Measurements from ENCODE around the gene EHMT1. TPM values are rescaled to one million over a fixed set of nuclear protein-coding genes. Genes with fewer than 3 reads are reported as not detected.

Gene EHMT1
- polyA plus RNA-seq, 3 donors: 10.1 to 46.5 (median 15.0) TPM

DNA sequence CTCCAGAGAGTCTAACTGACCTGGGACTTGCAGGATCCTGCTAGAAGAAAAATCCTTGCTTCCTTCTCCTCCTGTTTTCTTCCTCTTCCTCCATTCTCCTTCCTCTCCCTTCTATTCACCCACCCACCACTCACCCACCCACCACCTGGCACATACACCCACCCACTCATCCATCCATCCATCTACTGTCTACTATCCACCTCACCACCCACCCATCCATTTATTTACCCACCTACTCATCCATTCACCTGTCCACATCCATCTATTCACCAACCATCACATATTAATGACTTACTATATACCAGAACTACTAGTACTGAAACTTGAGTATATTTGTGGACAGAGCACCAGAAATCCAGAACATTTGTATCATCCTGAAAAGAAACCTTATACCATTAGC, 49.4 kb downstream of the EHMT1 start:
- Mint-ChIP-seq H3K4me1 (peaks cover 31% of the 10 kb centered on the region), H3K9me3 (no peaks in the 10 kb centered on the region), H3K27me3 (ENCODE audit: low read depth in 3 of 3) (peaks cover 0 to 4% (median 0%) of the 10 kb centered on the region in 3 donors), H3K4me3 (no peak overlapping the region), H3K36me3 (peaks cover 27 to 48% of the 10 kb centered on the region in 2 donors), H3K27ac (peak overlapping the region in 2 of 7 donors; percentile 3)
- Histone ChIP-seq H3K4me1 (ENCODE audit: control insufficient read depth in 1 of 2, insufficient read depth in 2 of 2, low read length in 2 of 2) (peaks cover 0 to 11% of the 10 kb centered on the region in 2 donors), H3K9me3 (replicated peaks in 1 of 2; ENCODE audit: control insufficient read depth in 1 of 2, insufficient read depth in 1 of 2, low read length in 2 of 2) (no peaks in the 10 kb centered on the region), H3K4me3 (replicated peaks in 1 of 3; ENCODE audit: low read depth in 2 of 3, low read length in 3 of 3) (no peak overlapping the region), H3K36me3 (replicated peaks in 1 of 2; ENCODE audit: control insufficient read depth in 1 of 2, insufficient read depth in 2 of 2, low read length in 2 of 2) (peaks cover 15 to 59% of the 10 kb centered on the region in 2 donors), H3K9ac (ENCODE audit: insufficient read depth, low read length, poor library complexity, severe bottlenecking) (no peak overlapping the region), H3K27ac (ENCODE audit: low read depth in 1 of 2, low read length in 2 of 2) (peak overlapping the region in 1 of 2 donors; percentile 26), H2AFZ (ENCODE audit: insufficient read depth, low read depth, low read length, poor library complexity, severe bottlenecking) (no peak overlapping the region), H4K20me1 (ENCODE audit: insufficient read depth, low read length) (peaks cover 98% of the 10 kb centered on the region), H3K4me2 (replicated peaks; ENCODE audit: extremely low read depth, low read length, poor library complexity, severe bottlenecking) (no peak overlapping the region), H3K79me2 (ENCODE audit: insufficient read depth, low read length) (peaks cover 91% of the 10 kb centered on the region), H3K27me3 (ENCODE audit: control insufficient read depth in 2 of 2, insufficient read depth in 2 of 2, low read length in 2 of 2) (no peaks in the 10 kb centered on the region)
- TF ChIP-seq, protein P1, sequence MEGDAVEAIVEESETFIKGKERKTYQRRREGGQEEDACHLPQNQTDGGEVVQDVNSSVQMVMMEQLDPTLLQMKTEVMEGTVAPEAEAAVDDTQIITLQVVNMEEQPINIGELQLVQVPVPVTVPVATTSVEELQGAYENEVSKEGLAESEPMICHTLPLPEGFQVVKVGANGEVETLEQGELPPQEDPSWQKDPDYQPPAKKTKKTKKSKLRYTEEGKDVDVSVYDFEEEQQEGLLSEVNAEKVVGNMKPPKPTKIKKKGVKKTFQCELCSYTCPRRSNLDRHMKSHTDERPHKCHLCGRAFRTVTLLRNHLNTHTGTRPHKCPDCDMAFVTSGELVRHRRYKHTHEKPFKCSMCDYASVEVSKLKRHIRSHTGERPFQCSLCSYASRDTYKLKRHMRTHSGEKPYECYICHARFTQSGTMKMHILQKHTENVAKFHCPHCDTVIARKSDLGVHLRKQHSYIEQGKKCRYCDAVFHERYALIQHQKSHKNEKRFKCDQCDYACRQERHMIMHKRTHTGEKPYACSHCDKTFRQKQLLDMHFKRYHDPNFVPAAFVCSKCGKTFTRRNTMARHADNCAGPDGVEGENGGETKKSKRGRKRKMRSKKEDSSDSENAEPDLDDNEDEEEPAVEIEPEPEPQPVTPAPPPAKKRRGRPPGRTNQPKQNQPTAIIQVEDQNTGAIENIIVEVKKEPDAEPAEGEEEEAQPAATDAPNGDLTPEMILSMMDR (IDR thresholded peaks at IDR 0.05): no peak
- no peak for DNase-seq
- intact Hi-C loops (cut with micrococcal nuclease): no loop called here

DNA sequence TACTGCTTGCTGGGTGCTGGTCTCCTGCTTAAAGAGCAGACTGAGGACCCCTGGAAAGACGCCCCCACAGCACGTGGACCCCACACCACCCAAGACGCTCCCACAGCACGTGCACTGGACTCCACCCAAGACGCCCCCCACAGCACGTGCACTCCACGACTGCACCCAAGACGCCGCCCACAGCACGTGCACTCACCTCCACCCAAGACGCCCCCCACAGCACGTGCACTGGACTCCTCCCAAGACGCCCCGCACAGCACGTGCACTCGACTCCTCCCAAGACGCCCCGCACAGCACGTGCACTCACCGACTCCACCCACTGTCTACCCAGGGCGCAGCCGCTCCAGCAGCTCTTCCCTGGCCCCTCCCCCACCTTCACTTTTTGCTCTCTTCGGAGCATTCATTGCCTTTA, 50.5 kb downstream of the EHMT1 start:
- no peak overlapping the region for H3K4me3 ChIP-seq (replicated peaks in 1 of 3; ENCODE audit: low read depth in 2 of 3, low read length in 3 of 3)
- Mint-ChIP-seq H3K27me3 (ENCODE audit: low read depth in 3 of 3) (peaks cover 0 to 4% (median 0%) of the 10 kb centered on the region in 3 donors), H3K4me1 (peaks cover 32% of the 10 kb centered on the region), H3K4me3 (no peak overlapping the region), H3K9me3 (no peaks in the 10 kb centered on the region), H3K36me3 (peaks cover 23 to 47% of the 10 kb centered on the region in 2 donors), H3K27ac (no peak overlapping the region)
- H3K9ac ChIP-seq (ENCODE audit: insufficient read depth, low read length, poor library complexity, severe bottlenecking): no peak overlapping the region
- peaks cover 91% of the 10 kb centered on the region for H3K79me2 ChIP-seq (ENCODE audit: insufficient read depth, low read length)
- DNase-seq: peak in 1 of 3 donors; percentile 26
- WGBS (ENCODE audit: insufficient coverage): 91% methylated on average over 22 of the region's 23 CpGs
- intact Hi-C loops (cut with micrococcal nuclease): no loop called here
- no peak overlapping the region for H3K27ac ChIP-seq (ENCODE audit: low read depth in 1 of 2, low read length in 2 of 2)
- no peak overlapping the region for H2AFZ ChIP-seq (ENCODE audit: insufficient read depth, low read depth, low read length, poor library complexity, severe bottlenecking)
- H3K4me1 ChIP-seq (ENCODE audit: control insufficient read depth in 1 of 2, insufficient read depth in 2 of 2, low read length in 2 of 2): peaks cover 0 to 11% of the 10 kb centered on the region in 2 donors
- no peak overlapping the region for H3K4me2 ChIP-seq (replicated peaks; ENCODE audit: extremely low read depth, low read length, poor library complexity, severe bottlenecking)
- peaks cover 12 to 63% of the 10 kb centered on the region in 2 donors for H3K36me3 ChIP-seq (replicated peaks in 1 of 2; ENCODE audit: control insufficient read depth in 1 of 2, insufficient read depth in 2 of 2, low read length in 2 of 2)
- H3K9me3 ChIP-seq (replicated peaks in 1 of 2; ENCODE audit: control insufficient read depth in 1 of 2, insufficient read depth in 1 of 2, low read length in 2 of 2): no peaks in the 10 kb centered on the region
- H3K27me3 ChIP-seq (ENCODE audit: control insufficient read depth in 2 of 2, insufficient read depth in 2 of 2, low read length in 2 of 2): no peaks in the 10 kb centered on the region
- TF ChIP-seq, protein P1 (IDR thresholded peaks at IDR 0.05): no peak
- H4K20me1 ChIP-seq (ENCODE audit: insufficient read depth, low read length): peaks cover 99% of the 10 kb centered on the region
